ENCODE data around the gene RINL.

DNA sequence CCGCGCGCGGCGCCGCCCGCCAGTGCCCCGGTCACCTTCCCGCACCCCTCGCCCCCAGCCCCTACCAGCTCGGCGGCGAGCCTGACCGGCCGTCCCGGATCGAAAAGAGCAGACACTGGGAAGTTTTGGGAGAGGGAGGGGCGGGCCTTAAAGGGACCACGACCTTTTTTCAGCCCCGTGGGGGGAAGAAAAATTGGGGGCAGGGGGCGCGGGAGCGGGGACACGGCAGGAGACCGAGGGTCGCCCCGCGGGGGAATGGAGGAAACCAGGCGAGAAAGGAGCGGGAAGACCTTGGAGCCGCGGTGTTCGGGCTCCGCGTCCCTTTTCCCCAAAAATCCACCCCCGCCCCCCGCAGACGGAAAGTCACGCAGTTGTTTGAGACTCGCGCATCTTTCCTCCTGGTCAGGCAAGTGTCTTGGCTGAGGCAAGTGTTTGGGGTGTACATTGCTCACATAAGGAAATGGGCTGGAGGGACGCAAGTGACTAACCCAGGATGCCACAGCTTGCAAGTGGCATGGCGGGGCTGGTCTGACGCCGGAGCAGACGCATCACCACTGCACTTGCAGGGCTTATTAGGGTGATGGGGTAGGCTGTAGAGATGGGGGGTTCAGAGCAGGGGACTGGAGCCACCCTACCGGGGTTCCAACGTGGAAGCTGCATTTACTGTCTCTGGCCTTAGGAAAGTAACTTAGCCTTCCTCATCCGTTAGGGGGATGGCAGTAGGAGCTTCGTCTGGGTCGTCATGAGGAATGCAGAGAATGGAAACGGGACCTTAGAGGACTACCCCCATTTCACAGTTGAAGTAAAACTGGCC, 25.6 kb downstream of the RINL start:
- TF ChIP-seq, protein P1, sequence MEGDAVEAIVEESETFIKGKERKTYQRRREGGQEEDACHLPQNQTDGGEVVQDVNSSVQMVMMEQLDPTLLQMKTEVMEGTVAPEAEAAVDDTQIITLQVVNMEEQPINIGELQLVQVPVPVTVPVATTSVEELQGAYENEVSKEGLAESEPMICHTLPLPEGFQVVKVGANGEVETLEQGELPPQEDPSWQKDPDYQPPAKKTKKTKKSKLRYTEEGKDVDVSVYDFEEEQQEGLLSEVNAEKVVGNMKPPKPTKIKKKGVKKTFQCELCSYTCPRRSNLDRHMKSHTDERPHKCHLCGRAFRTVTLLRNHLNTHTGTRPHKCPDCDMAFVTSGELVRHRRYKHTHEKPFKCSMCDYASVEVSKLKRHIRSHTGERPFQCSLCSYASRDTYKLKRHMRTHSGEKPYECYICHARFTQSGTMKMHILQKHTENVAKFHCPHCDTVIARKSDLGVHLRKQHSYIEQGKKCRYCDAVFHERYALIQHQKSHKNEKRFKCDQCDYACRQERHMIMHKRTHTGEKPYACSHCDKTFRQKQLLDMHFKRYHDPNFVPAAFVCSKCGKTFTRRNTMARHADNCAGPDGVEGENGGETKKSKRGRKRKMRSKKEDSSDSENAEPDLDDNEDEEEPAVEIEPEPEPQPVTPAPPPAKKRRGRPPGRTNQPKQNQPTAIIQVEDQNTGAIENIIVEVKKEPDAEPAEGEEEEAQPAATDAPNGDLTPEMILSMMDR (optimal IDR thresholded peaks at IDR 0.05 in 1 of 3, IDR thresholded peaks at IDR 0.05 in 1 of 3, conservative IDR thresholded peaks at IDR 0.05 in 1 of 3; ENCODE audit: extremely low read depth in 1 of 3, insufficient read depth in 2 of 3, low read length in 3 of 3) = no peak
- TF ChIP-seq EZH2 (IDR thresholded peaks at IDR 0.05; ENCODE audit: low read length) = no peak
